ENCODE measurements around the gene TMEM163. TPM values are rescaled to one million over a fixed set of nuclear protein-coding genes. Genes with fewer than 3 reads are reported as not detected.
A peak's percentile ranks its signal among the peaks of the same experiment; 100 is the strongest.

TMEM163 gene
- total and polyA plus RNA-seq, 2 of the 13 experiments (the other 11 are each of a cell fraction or from before 2014, with no cell fraction given), result 0.05 TPM; not detected in 1

- TF ChIP-seq PATZ1 (CRISPR knock-in tag; IDR thresholded peaks at IDR 0.05), result no peak
- TF ChIP-seq KAT2B (IDR thresholded peaks at IDR 0.05; ENCODE audit: borderline replicate concordance, low read depth, low read length), result no peak
- no peak for TF ChIP-seq AKAP8 (CRISPR knock-in tag; IDR thresholded peaks at IDR 0.05)
- TF ChIP-seq ATM (IDR thresholded peaks at IDR 0.05; ENCODE audit: borderline replicate concordance), result no peak
- no peak for TF ChIP-seq PAXIP1 (CRISPR knock-in tag; conservative IDR thresholded peaks at IDR 0.05)
- TF ChIP-seq CEBPG (CRISPR knock-in tag; IDR thresholded peaks at IDR 0.05), result no peak
- no peak for TF ChIP-seq ZNF704 (CRISPR knock-in tag; IDR thresholded peaks at IDR 0.05; ENCODE audit: borderline replicate concordance)
- TF ChIP-seq ZFP36L1 (CRISPR knock-in tag; IDR thresholded peaks at IDR 0.05), result 0 out of 2 replicates have a peak, but pooled peaks have one; percentile 7
- TF ChIP-seq TERF1 (CRISPR knock-in tag; IDR thresholded peaks at IDR 0.05), result no peak
- TF ChIP-seq MXD1 (CRISPR knock-in tag; IDR thresholded peaks at IDR 0.05), result no peak
- TF ChIP-seq HNRNPH1 (optimal IDR thresholded peaks at IDR 0.05; ENCODE audit: low read depth, low read length), result no peak
- TF ChIP-seq SPEN (CRISPR knock-in tag; IDR thresholded peaks at IDR 0.05; ENCODE audit: low read depth), result peak; percentile 43; the same call in 1 of the 2 replicates
- no peak for TF ChIP-seq MTERF4 (CRISPR knock-in tag; IDR thresholded peaks at IDR 0.05)
- TF ChIP-seq ZSCAN22 (CRISPR knock-in tag; IDR thresholded peaks at IDR 0.05), result peak; percentile 46; the same call in 1 of the 2 replicates
- TF ChIP-seq ZNF317 (CRISPR knock-in tag; IDR thresholded peaks at IDR 0.05), result no peak
- no peak; the same call in 1 of the 2 replicates for TF ChIP-seq ZNF414 (CRISPR knock-in tag; IDR thresholded peaks at IDR 0.05)
- no peak for TF ChIP-seq YY1 (IDR thresholded peaks at IDR 0.05; ENCODE audit: insufficient read depth, insufficient replicate concordance, low read depth, low read length)
- TF ChIP-seq TCF7 (IDR thresholded peaks at IDR 0.05; ENCODE audit: low read depth), result no peak
Observed at GRCh38 chr2:134412639-134412999, 306.2 kb downstream of the TMEM163 start (continued).

All from HepG2 (cell line).